ENCODE data around the gene FLRT2. TPM values are rescaled to one million over a fixed set of nuclear protein-coding genes. Genes with fewer than 3 reads are reported as not detected.

The FLRT2 gene
- total RNA-seq, 2 experiments from 2014 or later: not detected

- H3K4me1 Mint-ChIP-seq (ENCODE audit: low read depth): peaks cover 20% of the 10 kb centered on the region
- H3K36me3 Mint-ChIP-seq (ENCODE audit: low read depth): peaks cover 7% of the 10 kb centered on the region
- ATAC-seq (no peak), DNase-seq (no peak)
- H3K27me3 Mint-ChIP-seq (ENCODE audit: low read depth): peaks cover 75% of the 10 kb centered on the region
- peak overlapping the region; percentile 11 for H3K27ac Mint-ChIP-seq
- POLR2A ChIA-PET: no interaction called here
- no peaks in the 10 kb centered on the region for H3K9me3 Mint-ChIP-seq (ENCODE audit: insufficient read depth)
- H3K4me3 Mint-ChIP-seq: peak overlapping the region; percentile 60
- CTCF ChIA-PET: no interaction called here
Observed at GRCh38 chr14:85532374-85533022, 2.6 kb downstream of the FLRT2 start.

GRCh38 chr14:85533023-85533860 is 3.3 kb downstream of the FLRT2 start:
- Mint-ChIP-seq H3K27me3 (ENCODE audit: low read depth) (peaks cover 72% of the 10 kb centered on the region), H3K36me3 (ENCODE audit: low read depth) (peaks cover 7% of the 10 kb centered on the region), H3K27ac (peak overlapping the region; percentile 11), H3K9me3 (ENCODE audit: insufficient read depth) (no peaks in the 10 kb centered on the region), H3K4me1 (ENCODE audit: low read depth) (peaks cover 20% of the 10 kb centered on the region), H3K4me3 (peak overlapping the region; percentile 60)
- POLR2A ChIA-PET: no interaction called here
- CTCF ChIA-PET: no interaction called here
- ATAC-seq: no peak
- DNase-seq: no peak

- no peak for DNase-seq
- CTCF ChIA-PET: no interaction called here
- POLR2A ChIA-PET: no interaction called here
Observed at GRCh38 chr14:85533861-85534291, 3.9 kb downstream of the FLRT2 start.

GRCh38 chr14:85534458-85535293 is 4.7 kb downstream of the FLRT2 start:
- POLR2A ChIA-PET: no interaction called here
- CTCF ChIA-PET: no interaction called here
- no peak overlapping the region for H3K27ac Mint-ChIP-seq
- no peaks in the 10 kb centered on the region for H3K9me3 Mint-ChIP-seq (ENCODE audit: insufficient read depth)
- H3K36me3 Mint-ChIP-seq (ENCODE audit: low read depth): peaks cover 7% of the 10 kb centered on the region
- ATAC-seq: no peak
- H3K4me1 Mint-ChIP-seq (ENCODE audit: low read depth): peaks cover 20% of the 10 kb centered on the region
- no peak for DNase-seq
- H3K27me3 Mint-ChIP-seq (ENCODE audit: low read depth): peaks cover 58% of the 10 kb centered on the region
- no peak overlapping the region for H3K4me3 Mint-ChIP-seq

More at GRCh38 chr14:85533861-85534291, 3.9 kb downstream of the FLRT2 start:
- H3K4me1 Mint-ChIP-seq (ENCODE audit: low read depth): peaks cover 20% of the 10 kb centered on the region
- H3K27me3 Mint-ChIP-seq (ENCODE audit: low read depth): peaks cover 65% of the 10 kb centered on the region
- no peak for ATAC-seq
- no peak overlapping the region for H3K4me3 Mint-ChIP-seq
- peaks cover 7% of the 10 kb centered on the region for H3K36me3 Mint-ChIP-seq (ENCODE audit: low read depth)
- H3K9me3 Mint-ChIP-seq (ENCODE audit: insufficient read depth): no peaks in the 10 kb centered on the region
- H3K27ac Mint-ChIP-seq: no peak overlapping the region

GRCh38 chr14:85535321-85535720 is 5.4 kb downstream of the FLRT2 start:
- peaks cover 7% of the 10 kb centered on the region for H3K36me3 Mint-ChIP-seq (ENCODE audit: low read depth)
- ChIA-PET CTCF (no interaction called here), POLR2A (no interaction called here)
- no peak overlapping the region for H3K4me3 Mint-ChIP-seq
- no peaks in the 10 kb centered on the region for H3K9me3 Mint-ChIP-seq (ENCODE audit: insufficient read depth)
- no peak overlapping the region for H3K27ac Mint-ChIP-seq
- H3K27me3 Mint-ChIP-seq (ENCODE audit: low read depth): peaks cover 52% of the 10 kb centered on the region
- no peak for ATAC-seq
- H3K4me1 Mint-ChIP-seq (ENCODE audit: low read depth): peaks cover 20% of the 10 kb centered on the region
- no peak for DNase-seq

- Mint-ChIP-seq H3K36me3 (ENCODE audit: low read depth) (peaks cover 7% of the 10 kb centered on the region), H3K4me1 (ENCODE audit: low read depth) (peaks cover 16% of the 10 kb centered on the region), H3K27me3 (ENCODE audit: low read depth) (peaks cover 43% of the 10 kb centered on the region), H3K27ac (no peak overlapping the region), H3K9me3 (ENCODE audit: insufficient read depth) (no peaks in the 10 kb centered on the region), H3K4me3 (no peak overlapping the region)
- ATAC-seq: no peak
- ChIA-PET CTCF (no interaction called here), POLR2A (no interaction called here)
- DNase-seq: no peak
Observed at GRCh38 chr14:85535991-85536832, 6.3 kb downstream of the FLRT2 start.

- Mint-ChIP-seq H3K9me3 (ENCODE audit: insufficient read depth) (no peaks in the 10 kb centered on the region), H3K27me3 (ENCODE audit: low read depth) (peaks cover 37% of the 10 kb centered on the region), H3K27ac (no peak overlapping the region), H3K36me3 (ENCODE audit: low read depth) (peaks cover 5% of the 10 kb centered on the region), H3K4me3 (no peak overlapping the region), H3K4me1 (ENCODE audit: low read depth) (peaks cover 10% of the 10 kb centered on the region)
- DNase-seq: no peak
- ChIA-PET CTCF (no interaction called here), POLR2A (no interaction called here)
- no peak for ATAC-seq
Observed at GRCh38 chr14:85536833-85537190, 6.9 kb downstream of the FLRT2 start.

GRCh38 chr14:85537526-85537925 is 7.6 kb downstream of the FLRT2 start:
- no peak for DNase-seq
- ATAC-seq: no peak
- ChIA-PET CTCF (interaction anchor here (0.6 kb wide), 1 partner anchor 746 kb away, joined by 3 read pairs; no protein-coding TSS in a partner anchor), POLR2A (no interaction called here)
- no peak overlapping the region for H3K27ac Mint-ChIP-seq
- H3K9me3 Mint-ChIP-seq (ENCODE audit: insufficient read depth): no peaks in the 10 kb centered on the region
- H3K4me1 Mint-ChIP-seq (ENCODE audit: low read depth): peaks cover 4% of the 10 kb centered on the region
- peaks cover 30% of the 10 kb centered on the region for H3K27me3 Mint-ChIP-seq (ENCODE audit: low read depth)
- H3K4me3 Mint-ChIP-seq: no peak overlapping the region
- no peaks in the 10 kb centered on the region for H3K36me3 Mint-ChIP-seq (ENCODE audit: low read depth)

- POLR2A ChIA-PET: no interaction called here
- H3K9me3 Mint-ChIP-seq (ENCODE audit: insufficient read depth): no peaks in the 10 kb centered on the region
- ATAC-seq (no peak), DNase-seq (no peak)
- H3K27ac Mint-ChIP-seq: no peak overlapping the region
- peaks cover 24% of the 10 kb centered on the region for H3K27me3 Mint-ChIP-seq (ENCODE audit: low read depth)
- H3K4me1 Mint-ChIP-seq (ENCODE audit: low read depth): no peaks in the 10 kb centered on the region
- no peak overlapping the region for H3K4me3 Mint-ChIP-seq
- no peaks in the 10 kb centered on the region for H3K36me3 Mint-ChIP-seq (ENCODE audit: low read depth)
- CTCF ChIA-PET: no interaction called here
Observed at GRCh38 chr14:85538636-85539035, 8.7 kb downstream of the FLRT2 start.

GRCh38 chr14:85539510-85539909 is 9.6 kb downstream of the FLRT2 start:
- H3K4me3 Mint-ChIP-seq: no peak overlapping the region
- CTCF ChIA-PET: no interaction called here
- no peaks in the 10 kb centered on the region for H3K9me3 Mint-ChIP-seq (ENCODE audit: insufficient read depth)
- H3K4me1 Mint-ChIP-seq (ENCODE audit: low read depth): no peaks in the 10 kb centered on the region
- DNase-seq (no peak), ATAC-seq (no peak)
- H3K27me3 Mint-ChIP-seq (ENCODE audit: low read depth): peaks cover 16% of the 10 kb centered on the region
- POLR2A ChIA-PET: no interaction called here
- H3K36me3 Mint-ChIP-seq (ENCODE audit: low read depth): no peaks in the 10 kb centered on the region
- H3K27ac Mint-ChIP-seq: no peak overlapping the region

- Mint-ChIP-seq H3K9me3 (ENCODE audit: insufficient read depth) (no peaks in the 10 kb centered on the region), H3K36me3 (ENCODE audit: low read depth) (no peaks in the 10 kb centered on the region), H3K4me1 (ENCODE audit: low read depth) (no peaks in the 10 kb centered on the region), H3K27ac (no peak overlapping the region), H3K4me3 (no peak overlapping the region), H3K27me3 (ENCODE audit: low read depth) (no peaks in the 10 kb centered on the region)
- ChIA-PET POLR2A (no interaction called here), CTCF (no interaction called here)
- DNase-seq: no peak
- ATAC-seq: no peak
Observed at GRCh38 chr14:85542623-85543022, 12.7 kb downstream of the FLRT2 start.

All from activated CD8-positive, alpha-beta T cell treated with anti-CD3 and anti-CD28 coated beads, Interleukin-2, amount 10 ng/mL, durations not matched to agents 7 days and 5 days (primary cell).